Occipital lobe (tissue), 2 donors: ENCODE data around the gene MCM7. TPM values are rescaled to one million over a fixed set of nuclear protein-coding genes. Genes with fewer than 3 reads are reported as not detected.
"Not testable (repeated sequence)": the region's sequence is repeated elsewhere in the genome, so short reads cannot be mapped to it uniquely, and the experiment has no call there.

Source experiments
- DNase-seq: peaks from one replicate; lab custom pipeline; 2025; lab: John Stamatoyannopoulos, UW
- total RNA-seq: library from RNA; depleted of rRNA; stranded (reverse); fragments of >200 nt; gene quantifications from one replicate; pipeline ENCODE4 v1.2.3, GENCODE V29; 2014

The MCM7 gene
- total RNA-seq: 44.8 TPM

GRCh38 chr7:100101016-100101862 lies at the start of gene MCM7, which contains the start of gene AP4M1:
TSS of gene MCM7 (minus strand) at chr7:100101397. CDS start at chr7:100101294, 103 bp downstream.
TSS of gene AP4M1 (plus strand) at chr7:100101643. CDS start at chr7:100101715, 72 bp downstream.
- DNase-seq: peak; percentile 99

- peak; percentile 98 for DNase-seq
Observed at GRCh38 chr7:100148559-100149328, 47.5 kb upstream of the MCM7 start, which contains the start of gene LAMTOR4. TSS of gene LAMTOR4 (plus strand) at chr7:100148918. CDS start at chr7:100148973, 55 bp downstream.

GRCh38 chr7:100148225-100148558 lies 47.0 kb upstream of the MCM7 start:
- DNase-seq: no peak

GRCh38 chr7:100147278-100147677 lies 46.1 kb upstream of the MCM7 start:
- no peak for DNase-seq

- not testable (repeated sequence) for DNase-seq
Observed at GRCh38 chr7:100146350-100146749, 45.2 kb upstream of the MCM7 start.

GRCh38 chr7:100142461-100142860 lies 41.3 kb upstream of the MCM7 start:
- no peak for DNase-seq

GRCh38 chr7:100141555-100141949 lies 40.4 kb upstream of the MCM7 start:
- DNase-seq: no peak

GRCh38 chr7:100137851-100138760 lies 36.9 kb upstream of the MCM7 start:
- DNase-seq: no peak

GRCh38 chr7:100132697-100133151 lies 31.5 kb upstream of the MCM7 start:
- DNase-seq: no peak

- DNase-seq: no peak
Observed at GRCh38 chr7:100132126-100132525, 30.9 kb upstream of the MCM7 start.

- DNase-seq: peak; percentile 45
Observed at GRCh38 chr7:100130608-100131453, 29.6 kb upstream of the MCM7 start.

GRCh38 chr7:100130220-100130607 lies 29.0 kb upstream of the MCM7 start:
- not testable (repeated sequence) for DNase-seq

GRCh38 chr7:100128637-100128963 lies 27.4 kb upstream of the MCM7 start:
- DNase-seq: no peak

GRCh38 chr7:100127866-100128636 lies 26.9 kb upstream of the MCM7 start:
- peak; percentile 19 for DNase-seq

- DNase-seq: peak; percentile 89
Observed at GRCh38 chr7:100126931-100127865, 26.0 kb upstream of the MCM7 start, which contains the start of gene MBLAC1. TSS of gene MBLAC1 (plus strand) at chr7:100126967. CDS start at chr7:100127396, 429 bp downstream.

GRCh38 chr7:100126239-100126930 lies 25.2 kb upstream of the MCM7 start:
- DNase-seq: peak; percentile 66

- DNase-seq: no peak
Observed at GRCh38 chr7:100124301-100125230, 23.4 kb upstream of the MCM7 start.
